Renal cortical epithelial cell (primary cell): ENCODE results near the gene KRAS. TPM values are rescaled to one million over a fixed set of nuclear protein-coding genes. Genes with fewer than 3 reads are reported as not detected.
A peak's percentile ranks its signal among the peaks of the same experiment; 100 is the strongest.

Experiments
- DNase-seq: peaks from one replicate; pipeline ENCODE4 v3.0.0-alpha.2; 2011; ENCODE audit warnings: low read depth
- total RNA-seq: library from RNA; depleted of rRNA; stranded (reverse); fragments of >200 nt; gene quantifications from 2 replicates; pipeline ENCODE4 v1.2.3, GENCODE V29; 2014

Gene KRAS
- total RNA-seq, 1 donor from 2014 or later: 27.1 TPM

DNA sequence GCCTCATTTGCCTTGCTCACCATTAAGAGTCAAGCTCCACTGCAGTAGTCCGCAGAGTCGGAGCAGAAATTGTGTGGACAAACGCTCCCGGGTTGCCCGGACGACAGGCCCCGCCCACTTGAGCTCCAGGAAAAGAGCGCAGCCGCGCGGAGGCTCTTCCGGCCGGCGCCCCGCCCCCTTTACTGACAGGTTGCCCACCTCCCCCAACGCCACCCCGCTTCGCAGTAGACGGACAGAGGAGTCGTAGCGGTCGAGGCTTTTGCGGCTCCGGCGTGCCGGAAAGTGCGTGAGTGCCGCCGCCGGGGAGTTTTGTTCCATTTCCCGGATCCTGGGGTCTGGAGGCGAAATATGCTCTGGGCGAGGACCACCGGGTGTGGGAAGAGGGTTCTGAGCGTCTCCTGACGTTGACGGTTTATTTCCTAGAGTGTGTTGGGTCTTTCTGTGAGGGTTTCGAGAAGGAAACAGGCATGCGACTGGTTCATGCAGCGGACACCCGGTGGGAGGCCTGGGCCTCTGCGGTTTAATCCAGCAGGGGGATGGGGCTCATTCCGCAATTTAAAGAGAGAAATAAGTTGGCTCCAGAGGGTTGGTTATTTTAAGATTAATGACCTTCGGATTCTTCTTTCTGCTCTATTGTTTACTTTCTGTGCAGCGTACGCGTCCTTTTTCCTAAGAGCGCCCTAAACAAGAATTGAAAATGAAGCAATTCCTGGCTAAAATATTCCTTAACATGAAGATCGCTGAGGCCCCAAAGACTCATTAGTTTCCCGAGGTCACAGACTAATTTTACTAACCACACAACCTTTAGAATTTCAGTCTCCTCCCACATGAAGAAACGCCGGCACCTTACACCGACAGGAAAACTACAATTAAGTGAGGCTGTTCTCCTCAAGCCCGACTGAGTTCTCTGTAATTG lies 55.4 kb downstream of the KRAS start, which contains the start of the genes DNAI7 and ETFRF1:
DNAI7 (minus strand) TSS at position 105 of the 916 bp plus-strand sequence; CDS start at position 23, 82 bp downstream.
ETFRF1 (plus strand) TSS at position 182 of the 916 bp plus-strand sequence. CDS start 8,720 bp downstream, outside the sequence.
- DNase-seq: peak; percentile 90

DNA sequence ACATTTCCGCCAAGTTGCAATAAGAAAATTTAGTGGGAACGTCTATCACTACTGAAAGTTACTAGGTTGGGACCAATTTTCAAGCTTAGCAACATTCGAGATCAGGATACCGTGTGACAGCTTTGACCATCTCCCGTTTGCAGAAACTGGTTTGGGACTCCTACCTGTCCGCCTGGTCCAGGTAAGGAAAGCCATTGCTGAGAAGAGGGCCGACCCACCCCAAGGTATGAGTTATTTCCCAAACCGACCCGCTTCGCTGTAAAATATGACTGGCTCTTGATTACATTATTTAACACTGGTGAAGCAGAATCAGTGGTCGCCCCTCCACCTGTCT lies 56.0 kb downstream of the KRAS start:
- DNase-seq: no peak

- DNase-seq: peak; percentile 24
Measured at GRCh38 chr12:25194214-25194613, 56.5 kb downstream of the KRAS start.

GRCh38 chr12:25190793-25191192 lies 59.9 kb downstream of the KRAS start:
- no peak for DNase-seq

- DNase-seq: no peak
Measured at GRCh38 chr12:25189656-25190055, 61.1 kb downstream of the KRAS start.

- peak; percentile 96 for DNase-seq
Measured at GRCh38 chr12:25187781-25188180, 62.9 kb downstream of the KRAS start.

- peak; percentile 77 for DNase-seq
Measured at GRCh38 chr12:25186788-25187402, 63.8 kb downstream of the KRAS start.

DNA sequence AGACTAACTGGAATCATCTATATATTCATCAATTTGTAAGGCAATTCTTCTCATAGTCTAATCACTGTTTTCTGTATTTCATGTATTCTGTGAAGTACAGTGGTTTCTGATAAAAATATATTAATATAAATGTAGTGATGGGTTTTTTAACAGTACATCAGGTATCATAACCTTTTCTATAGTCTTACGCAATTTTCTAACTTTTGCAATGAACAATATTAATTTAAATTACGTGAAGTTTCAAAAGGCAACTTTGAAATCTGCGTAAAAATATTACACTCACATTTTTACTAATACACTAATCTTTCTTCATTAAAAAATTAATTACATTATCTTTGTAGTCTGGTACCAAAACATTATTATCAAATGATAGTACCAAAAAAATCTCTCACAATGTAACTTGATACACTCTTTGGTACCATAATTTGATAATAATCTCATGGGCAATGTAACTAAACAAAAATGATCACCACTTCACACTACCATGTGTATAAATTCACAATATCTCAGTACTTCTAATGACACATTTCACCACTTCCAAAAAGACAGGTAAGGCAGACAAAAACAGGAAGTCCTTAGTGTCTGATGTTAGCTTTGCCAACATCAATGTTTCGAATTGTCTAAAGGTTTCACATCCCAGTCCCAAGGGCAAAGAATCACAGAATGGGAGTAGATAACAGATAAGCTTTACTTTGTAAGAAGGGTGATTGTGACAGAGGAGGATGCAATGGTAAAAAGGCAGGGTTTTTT lies 64.5 kb downstream of the KRAS start:
- no peak for DNase-seq

- no peak for DNase-seq
Measured at GRCh38 chr12:25184132-25184531, 66.6 kb downstream of the KRAS start.

DNA sequence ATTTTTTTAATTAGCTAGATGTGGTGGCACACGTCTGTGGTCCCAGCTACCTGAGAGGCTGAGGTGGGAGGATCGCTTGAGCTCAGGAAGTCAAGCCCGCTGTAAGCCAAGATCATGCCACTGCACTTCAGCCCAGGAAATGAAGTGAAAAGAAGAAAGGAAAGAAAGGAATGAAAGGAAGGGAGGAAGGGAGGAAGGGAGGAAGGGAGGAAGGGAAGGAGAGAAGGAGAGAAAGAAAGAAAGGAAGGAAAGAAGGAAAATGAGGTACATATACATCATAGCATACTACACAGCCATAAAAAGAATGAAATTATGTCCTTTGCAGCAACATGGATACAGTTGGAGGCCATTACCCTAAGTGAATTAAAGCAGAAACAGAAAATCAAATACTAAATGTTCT lies 68.0 kb downstream of the KRAS start:
- no peak for DNase-seq

GRCh38 chr12:25162866-25163265 lies 87.9 kb downstream of the KRAS start:
- no peak for DNase-seq

DNA sequence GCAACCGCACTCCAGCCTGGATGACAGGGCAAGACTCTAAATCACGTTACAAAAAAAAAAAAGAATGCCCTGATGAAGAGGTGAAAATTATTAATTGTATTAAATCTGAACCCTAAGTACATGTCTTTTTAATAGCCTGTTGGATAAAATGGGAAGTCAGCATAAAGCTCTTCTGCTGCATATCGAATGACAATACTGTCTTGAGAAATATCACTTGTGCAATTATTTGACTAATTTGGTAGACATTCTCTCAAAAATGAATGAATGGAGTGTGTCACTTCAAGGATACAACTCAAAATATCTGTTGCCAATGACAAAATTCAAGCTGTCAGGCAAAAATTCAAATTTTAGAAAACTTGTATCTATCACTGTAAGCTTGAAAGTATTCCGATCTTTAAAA lies 94.7 kb downstream of the KRAS start:
- no peak for DNase-seq

- peak; percentile 55 for DNase-seq
Measured at GRCh38 chr12:25155022-25155576, 95.6 kb downstream of the KRAS start.

Other genes with a start within 250 kb of the KRAS start
- gene DNAI7, start 55.8 kb downstream of the KRAS start, total RNA-seq: 3.8 TPM in 1 of 2 replicates, not detected in the other
- 15.8 and 37.6 TPM in 2 replicates for gene ETFRF1, start 55.7 kb downstream of the KRAS start, total RNA-seq